GM04504 (cell line): Measurements from ENCODE around the gene TMEM132E.

Experiments
- DNase-seq: peaks from one replicate; pipeline ENCODE4 v3.0.0-alpha.2; 2012; ENCODE audit warnings: low read depth

TMEM132E gene

GRCh38 chr17:34568953-34569352 is 10.4 kb upstream of the TMEM132E start:
- DNase-seq: no peak

- no peak for DNase-seq
Measured at GRCh38 chr17:34569591-34569990, 9.8 kb upstream of the TMEM132E start.

- DNase-seq: no peak
Measured at GRCh38 chr17:34570506-34570905, 8.9 kb upstream of the TMEM132E start.

GRCh38 chr17:34571428-34572130 is 7.8 kb upstream of the TMEM132E start:
- no peak for DNase-seq

- DNase-seq: no peak
Measured at GRCh38 chr17:34572483-34572882, 6.9 kb upstream of the TMEM132E start.

- no peak for DNase-seq
Measured at GRCh38 chr17:34575182-34575581, 4.2 kb upstream of the TMEM132E start.

GRCh38 chr17:34578016-34578415 is 1.4 kb upstream of the TMEM132E start:
- no peak for DNase-seq

GRCh38 chr17:34578656-34579016 is 746 bp upstream of the TMEM132E start:
- no peak for DNase-seq

GRCh38 chr17:34579979-34580684 is 750 bp downstream of the TMEM132E start:
- no peak for DNase-seq

- no peak for DNase-seq
Measured at GRCh38 chr17:34580685-34581445, 1.5 kb downstream of the TMEM132E start.

- DNase-seq: no peak
Measured at GRCh38 chr17:34581446-34582184, 2.2 kb downstream of the TMEM132E start.

- no peak for DNase-seq
Measured at GRCh38 chr17:34582185-34582900, 3.0 kb downstream of the TMEM132E start.

GRCh38 chr17:34582901-34583245 is 3.5 kb downstream of the TMEM132E start:
- no peak for DNase-seq

GRCh38 chr17:34584805-34585416 is 5.5 kb downstream of the TMEM132E start:
- no peak for DNase-seq

GRCh38 chr17:34586346-34586846 is 7.0 kb downstream of the TMEM132E start:
- DNase-seq: no peak

GRCh38 chr17:34588266-34588665 is 8.9 kb downstream of the TMEM132E start:
- no peak for DNase-seq

GRCh38 chr17:34589120-34589965 is 10.0 kb downstream of the TMEM132E start:
- no peak for DNase-seq

- DNase-seq: no peak
Measured at GRCh38 chr17:34592002-34592401, 12.6 kb downstream of the TMEM132E start.

GRCh38 chr17:34596920-34597319 is 17.5 kb downstream of the TMEM132E start:
- DNase-seq: no peak

- no peak for DNase-seq
Measured at GRCh38 chr17:34598161-34598776, 18.9 kb downstream of the TMEM132E start.
